SU-DHL-6 (cell line): ENCODE measurements around the gene CRYGN.

Experiments used
- H2AFZ ChIP-seq: fragments of 200-600 bp; sonication (generic); 2 replicates; pipeline ENCODE4 v1.6.1; 2014; ENCODE audit warnings: low read depth, mild to moderate bottlenecking, moderate library complexity, mixed read lengths, antibody characterized with exemption, low read length; ENCODE audit not compliant: severe bottlenecking
- H3F3A ChIP-seq: fragments of 200-600 bp; shearing (Covaris generic); 2 replicates; pipeline ENCODE4 v1.6.0; 2016; ENCODE audit warnings: antibody characterized with exemption, mild to moderate bottlenecking; ENCODE audit not compliant: insufficient read depth
- H3K27ac ChIP-seq: fragments of 200-600 bp; sonication (generic); 2 replicates; pipeline ENCODE4 v1.5.1; 2016; ENCODE audit warnings: low read depth, mild to moderate bottlenecking, low read length, moderate library complexity, mixed read lengths
- H3K27me3 ChIP-seq: fragments of 200-600 bp; sonication (generic), shearing (Covaris generic); 2 replicates; pipeline ENCODE4 v1.6.0; 2014; ENCODE audit warnings: mild to moderate bottlenecking, low read length
- H3K36me3 ChIP-seq: fragments of 200-600 bp; sonication (generic); 2 replicates; pipeline ENCODE4 v1.6.1; 2014; ENCODE audit warnings: mild to moderate bottlenecking, low read length, mixed read lengths
- H3K4me2 ChIP-seq: fragments of 300-600, 200-600 bp; shearing (Covaris generic), sonication (generic); 2 replicates; pipeline ENCODE4 v1.6.0; 2014; ENCODE audit warnings: low read length, low read depth, mild to moderate bottlenecking; ENCODE audit not compliant: poor library complexity, severe bottlenecking
- H3K4me3 ChIP-seq: fragments of 200-600 bp; sonication (generic); 2 replicates; pipeline ENCODE4 v1.5.1; 2014; ENCODE audit warnings: antibody characterized with exemption, low read length, mild to moderate bottlenecking, mixed read lengths; ENCODE audit not compliant: insufficient read depth, poor library complexity, severe bottlenecking
- H3K79me2 ChIP-seq: fragments of 200-600 bp; sonication (generic); 2 replicates; pipeline ENCODE4 v1.6.1; 2014; ENCODE audit warnings: mild to moderate bottlenecking, low read length, moderate library complexity; ENCODE audit not compliant: insufficient read depth
- H3K9ac ChIP-seq: fragments of 200-600 bp; sonication (generic); 2 replicates; pipeline ENCODE4 v1.7.0; 2014; ENCODE audit warnings: mild to moderate bottlenecking, low read length
- H3K9me2 ChIP-seq: fragments of 200-600 bp; sonication (generic); replicated peaks from 2 replicates; pipeline ENCODE4 v1.6.1; 2014; ENCODE audit warnings: low read length; ENCODE audit not compliant: insufficient read depth
- H3K9me3 ChIP-seq: fragments of 200-600 bp; sonication (generic); 2 replicates; pipeline ENCODE4 v1.6.1; 2014; ENCODE audit warnings: low read length, mixed read lengths; ENCODE audit not compliant: insufficient read depth
- H4K20me1 ChIP-seq: fragments of 200-600 bp; sonication (generic); 2 replicates; pipeline ENCODE4 v1.6.1; 2014; ENCODE audit warnings: low read depth, mild to moderate bottlenecking, antibody characterized with exemption, low read length, moderate library complexity, mixed read lengths
- CTCF ChIP-seq: fragments of 200-600 bp; sonication (generic); IDR thresholded peaks from one replicate; pipeline ENCODE4 v1.5.1; 2017; ENCODE audit warnings: antibody characterized with exemption, mild to moderate bottlenecking, low read length, moderate library complexity; ENCODE audit not compliant: insufficient read depth, poor library complexity, severe bottlenecking
- EZH2phosphoT487 ChIP-seq: fragments of 200-600 bp; sonication (generic), shearing (Covaris generic); conservative IDR thresholded peaks from 2 replicates; pipeline ENCODE4 v1.6.1; 2018; ENCODE audit warnings: mild to moderate bottlenecking, antibody characterized with exemption, low read length, moderate library complexity, mixed read lengths

CRYGN gene

GRCh38 chr7:151394076-151395035 is 45.6 kb downstream of the CRYGN start:
- Histone ChIP-seq H3K9ac (no peak overlapping the region), H2AFZ (no peak overlapping the region), H3K4me2 (no peak overlapping the region), H3K27ac (no peak overlapping the region), H3K9me2 (no peaks in the 10 kb centered on the region), H3K4me3 (no peak overlapping the region), H4K20me1 (no peaks in the 10 kb centered on the region), H3F3A (no peaks in the 10 kb centered on the region), H3K36me3 (no peaks in the 10 kb centered on the region), H3K79me2 (no peaks in the 10 kb centered on the region), H3K9me3 (no peaks in the 10 kb centered on the region), H3K27me3 (no peaks in the 10 kb centered on the region)
- no peak for TF ChIP-seq CTCF
- no peak for TF ChIP-seq EZH2phosphoT487

GRCh38 chr7:151393031-151393977 is 46.6 kb downstream of the CRYGN start:
- H2AFZ ChIP-seq = no peak overlapping the region
- H3K79me2 ChIP-seq = no peaks in the 10 kb centered on the region
- H3K27me3 ChIP-seq = no peaks in the 10 kb centered on the region
- H3F3A ChIP-seq = no peaks in the 10 kb centered on the region
- no peaks in the 10 kb centered on the region for H3K36me3 ChIP-seq
- TF ChIP-seq EZH2phosphoT487 (no peak), CTCF (no peak)
- H3K9me3 ChIP-seq = no peaks in the 10 kb centered on the region
- no peaks in the 10 kb centered on the region for H4K20me1 ChIP-seq
- H3K27ac ChIP-seq = no peak overlapping the region
- H3K9ac ChIP-seq = no peak overlapping the region
- H3K9me2 ChIP-seq = no peaks in the 10 kb centered on the region
- no peak overlapping the region for H3K4me3 ChIP-seq
- no peak overlapping the region for H3K4me2 ChIP-seq

GRCh38 chr7:151392426-151392825 is 47.5 kb downstream of the CRYGN start:
- H4K20me1 ChIP-seq = no peaks in the 10 kb centered on the region

More at GRCh38 chr7:151392426-151392825, 47.5 kb downstream of the CRYGN start:
- no peak for TF ChIP-seq CTCF
- no peak for TF ChIP-seq EZH2phosphoT487
- no peaks in the 10 kb centered on the region for H3F3A ChIP-seq
- no peak overlapping the region for H3K4me3 ChIP-seq
- H3K4me2 ChIP-seq = no peak overlapping the region
- H3K79me2 ChIP-seq = no peaks in the 10 kb centered on the region
- H3K27ac ChIP-seq = no peak overlapping the region
- no peaks in the 10 kb centered on the region for H3K36me3 ChIP-seq
- H2AFZ ChIP-seq = no peak overlapping the region
- H3K9me3 ChIP-seq = no peaks in the 10 kb centered on the region
- H3K9ac ChIP-seq = no peak overlapping the region
- H3K27me3 ChIP-seq = no peaks in the 10 kb centered on the region
- no peaks in the 10 kb centered on the region for H3K9me2 ChIP-seq
